Mesendoderm (in vitro differentiated cells): ENCODE results near the gene ARL13A.

Experiments used
- DNase-seq: peaks from one replicate; pipeline ENCODE4 v3.0.0; 2013
- H2AK5ac ChIP-seq: 2 replicates; pipeline ENCODE4 v1.6.1; 2013; ENCODE audit warnings: low read length, inconsistent platforms
- H2BK120ac ChIP-seq: 2 replicates; pipeline ENCODE4 v1.6.1; 2013; ENCODE audit warnings: low read depth, mild to moderate bottlenecking, low read length, moderate library complexity, mixed read lengths
- H2BK15ac ChIP-seq: replicated peaks from 2 replicates; pipeline ENCODE4 v1.6.1; 2013; ENCODE audit warnings: low read depth, mild to moderate bottlenecking, moderate library complexity
- H2BK5ac ChIP-seq: 2 replicates; pipeline ENCODE4 v1.6.1; 2013; ENCODE audit warnings: low read length, inconsistent platforms
- H3K18ac ChIP-seq: 2 replicates; pipeline ENCODE4 v1.6.1; 2013; ENCODE audit warnings: mild to moderate bottlenecking, low read length, mixed read lengths
- H3K23ac ChIP-seq: one replicate; pipeline ENCODE4 v1.6.1; 2013; ENCODE audit warnings: low read length
- H3K27ac ChIP-seq: 2 replicates; pipeline ENCODE4 v1.5.1; 2013; ENCODE audit warnings: low read depth, mild to moderate bottlenecking, inconsistent platforms, low read length, moderate library complexity
- H3K27me3 ChIP-seq: 2 replicates; pipeline ENCODE4 v1.6.1; 2013; ENCODE audit warnings: low read length, control low read depth, mild to moderate bottlenecking, inconsistent platforms; ENCODE audit not compliant: insufficient read depth, poor library complexity
- H3K36me3 ChIP-seq: 2 replicates; pipeline ENCODE4 v1.6.1; 2013; ENCODE audit warnings: low read length, inconsistent platforms; ENCODE audit not compliant: control insufficient read depth, insufficient read depth
- H3K4ac ChIP-seq: one replicate; pipeline ENCODE4 v1.6.1; 2013; ENCODE audit warnings: low read depth, mild to moderate bottlenecking, low read length, moderate library complexity
- H3K4me1 ChIP-seq: 2 replicates; pipeline ENCODE4 v1.6.1; 2013; ENCODE audit warnings: low read depth, low read length, inconsistent platforms; ENCODE audit not compliant: control insufficient read depth
- H3K4me2 ChIP-seq: 2 replicates; pipeline ENCODE4 v1.6.1; 2013; ENCODE audit warnings: low read length
- H3K4me3 ChIP-seq: 2 replicates; pipeline ENCODE4 v1.5.1; 2013; ENCODE audit warnings: mild to moderate bottlenecking, low read length
- H3K56ac ChIP-seq: one replicate; pipeline ENCODE4 v1.6.1; 2013; ENCODE audit warnings: low read length
- H3K79me1 ChIP-seq: 2 replicates; pipeline ENCODE4 v1.6.1; 2013; ENCODE audit warnings: low read length, inconsistent platforms
- H3K79me2 ChIP-seq: 2 replicates; pipeline ENCODE4 v1.6.1; 2013; ENCODE audit warnings: mild to moderate bottlenecking, low read length; ENCODE audit not compliant: control insufficient read depth, insufficient read depth
- H3K9ac ChIP-seq: 2 replicates; pipeline ENCODE4 v1.6.1; 2013; ENCODE audit warnings: low read length, inconsistent platforms
- H4K5ac ChIP-seq: one replicate; pipeline ENCODE4 v1.6.1; 2013; ENCODE audit warnings: low read length
- H4K8ac ChIP-seq: one replicate; pipeline ENCODE4 v1.6.1; 2013; ENCODE audit warnings: low read depth, mild to moderate bottlenecking, control low read depth, low read length, moderate library complexity
- WGBS: extraction: QIAGEN DNeasy Blood & Tissue Kit; methylation state at CpG from one replicate; pipeline ENCODE4 v1.1.7; 2013; ENCODE audit warnings: low lambda C conversion rate, missing lambda C conversion rate; ENCODE audit not compliant: insufficient coverage; ENCODE audit errors: extremely low coverage; 5-methylcytosine and 5-hydroxymethylcytosine counted together

The ARL13A gene

DNA sequence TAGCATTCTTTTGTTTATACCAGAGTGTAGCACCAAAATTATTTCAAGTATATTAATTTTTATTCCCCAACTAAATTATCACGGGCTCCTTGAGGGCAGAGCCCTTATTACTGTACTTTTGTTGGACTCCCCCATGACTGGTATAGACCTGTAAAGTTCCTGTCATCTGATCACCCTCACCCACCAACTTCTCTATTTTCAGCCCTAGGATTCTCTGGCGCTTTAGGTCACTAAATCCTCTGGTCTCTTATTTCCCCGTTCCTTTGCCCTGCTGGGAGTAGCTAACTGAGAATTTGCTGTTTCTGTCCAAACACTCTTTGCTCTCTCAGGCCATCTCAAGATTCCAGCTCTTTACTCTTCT lies 37.6 kb upstream of the ARL13A start:
- Histone ChIP-seq H3K18ac (no peak overlapping the region), H3K4ac (no peak overlapping the region), H2AK5ac (no peak overlapping the region), H2BK5ac (no peak overlapping the region), H3K9ac (no peak overlapping the region), H3K4me2 (no peak overlapping the region), H3K27me3 (no peaks in the 10 kb centered on the region), H4K5ac (no peak overlapping the region), H3K4me3 (no peak overlapping the region), H3K27ac (no peak overlapping the region), H3K79me1 (no peaks in the 10 kb centered on the region), H2BK15ac (no peak overlapping the region), H3K56ac (no peak overlapping the region), H3K23ac (no peak overlapping the region), H3K79me2 (no peaks in the 10 kb centered on the region), H3K4me1 (no peaks in the 10 kb centered on the region), H2BK120ac (no peak overlapping the region), H3K36me3 (no peaks in the 10 kb centered on the region), H4K8ac (no peak overlapping the region)
- WGBS, result no CpG with 5 or more reads among the region's 3 CpGs
- DNase-seq, result no peak

DNA sequence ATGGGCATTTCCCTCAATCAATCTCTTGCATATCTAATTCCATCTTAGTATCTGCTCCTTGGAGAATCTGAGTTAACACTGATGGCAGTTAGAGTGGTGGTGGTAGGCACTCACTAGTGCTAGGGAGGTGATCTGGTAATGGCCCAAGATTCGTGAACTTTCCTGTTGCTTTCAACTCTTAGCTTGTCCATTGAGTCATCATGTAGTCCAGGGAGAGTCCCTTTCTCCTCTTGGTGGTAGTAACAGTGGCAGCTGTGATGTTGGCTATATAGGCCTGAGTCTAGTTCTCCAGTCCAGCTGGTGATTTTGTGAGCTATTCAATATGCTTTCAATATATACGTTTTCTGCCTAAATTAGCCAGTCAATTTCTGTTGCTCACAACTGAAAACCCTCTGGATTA lies 33.7 kb upstream of the ARL13A start:
- no CpG with 5 or more reads among the region's 2 CpGs for WGBS
- Histone ChIP-seq H3K4me2 (no peak overlapping the region), H3K79me2 (no peaks in the 10 kb centered on the region), H3K56ac (no peak overlapping the region), H3K4me3 (no peak overlapping the region), H3K9ac (no peak overlapping the region), H3K18ac (no peak overlapping the region), H3K36me3 (no peaks in the 10 kb centered on the region), H3K4me1 (no peaks in the 10 kb centered on the region), H3K27ac (no peak overlapping the region), H4K8ac (no peak overlapping the region), H2AK5ac (no peak overlapping the region), H2BK15ac (no peak overlapping the region), H4K5ac (no peak overlapping the region), H2BK120ac (no peak overlapping the region), H3K4ac (no peak overlapping the region), H2BK5ac (no peak overlapping the region), H3K79me1 (no peaks in the 10 kb centered on the region), H3K23ac (no peak overlapping the region), H3K27me3 (no peaks in the 10 kb centered on the region)
- DNase-seq, result no peak

DNA sequence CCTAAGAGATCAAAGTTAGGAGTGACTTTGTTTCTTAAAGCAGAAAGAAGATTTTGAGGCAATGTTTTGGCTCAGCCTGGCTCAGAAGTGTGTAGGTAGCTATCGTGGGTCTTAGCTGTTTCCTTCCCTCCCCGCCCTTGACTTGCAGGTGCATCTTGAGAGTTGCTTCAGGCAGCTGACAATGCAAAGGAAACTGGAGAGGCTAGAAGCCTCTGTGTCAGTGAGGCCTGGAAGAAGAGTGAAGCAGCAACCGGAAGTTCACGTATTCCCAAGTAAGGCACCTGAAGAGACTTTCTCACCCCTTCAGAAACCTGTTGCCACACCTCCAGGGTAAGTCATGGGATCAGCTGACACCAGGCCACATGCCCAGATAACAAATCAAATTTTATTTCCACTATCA lies 30.2 kb upstream of the ARL13A start:
- DNase-seq, result no peak
- Histone ChIP-seq H3K18ac (no peak overlapping the region), H3K4me3 (no peak overlapping the region), H2BK120ac (no peak overlapping the region), H3K36me3 (no peaks in the 10 kb centered on the region), H3K79me1 (no peaks in the 10 kb centered on the region), H3K4ac (no peak overlapping the region), H3K9ac (no peak overlapping the region), H3K4me2 (no peak overlapping the region), H2AK5ac (no peak overlapping the region), H3K4me1 (no peaks in the 10 kb centered on the region), H3K79me2 (no peaks in the 10 kb centered on the region), H4K8ac (no peak overlapping the region), H3K23ac (no peak overlapping the region), H3K27me3 (no peaks in the 10 kb centered on the region), H3K27ac (no peak overlapping the region), H2BK5ac (no peak overlapping the region), H3K56ac (no peak overlapping the region), H4K5ac (no peak overlapping the region), H2BK15ac (no peak overlapping the region)
- WGBS, result no CpG with 5 or more reads among the region's 4 CpGs

DNA sequence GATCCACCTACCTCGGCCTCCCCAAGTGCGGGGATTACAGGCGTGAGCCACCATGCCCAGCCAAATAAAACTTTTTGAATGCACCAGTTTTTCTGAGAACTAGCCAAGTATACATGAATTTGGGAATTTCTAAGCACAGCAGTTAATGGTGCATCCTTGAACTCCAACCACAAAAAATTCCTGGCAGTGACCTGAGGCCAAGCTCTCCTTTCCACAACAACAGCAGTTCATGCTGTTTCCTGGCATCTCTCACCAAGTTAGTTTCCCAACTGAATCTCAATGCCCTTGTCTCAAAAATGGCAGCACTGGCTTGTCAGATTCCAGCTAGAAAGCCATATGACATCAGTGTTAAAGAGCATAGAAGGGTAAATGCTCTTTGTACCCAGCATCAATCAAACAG lies 24.9 kb upstream of the ARL13A start:
- Histone ChIP-seq H3K56ac (no peak overlapping the region), H3K18ac (no peak overlapping the region), H2BK15ac (no peak overlapping the region), H3K36me3 (no peaks in the 10 kb centered on the region), H3K79me2 (no peaks in the 10 kb centered on the region), H3K23ac (no peak overlapping the region), H3K4me1 (no peaks in the 10 kb centered on the region), H2BK5ac (no peak overlapping the region), H4K5ac (no peak overlapping the region), H3K9ac (no peak overlapping the region), H3K4ac (no peak overlapping the region), H4K8ac (no peak overlapping the region), H3K4me2 (no peak overlapping the region), H3K27ac (no peak overlapping the region), H2BK120ac (no peak overlapping the region), H3K79me1 (no peaks in the 10 kb centered on the region), H3K4me3 (no peak overlapping the region), H2AK5ac (no peak overlapping the region), H3K27me3 (no peaks in the 10 kb centered on the region)
- DNase-seq, result no peak
- WGBS, result no CpG with 5 or more reads among the region's 3 CpGs

DNA sequence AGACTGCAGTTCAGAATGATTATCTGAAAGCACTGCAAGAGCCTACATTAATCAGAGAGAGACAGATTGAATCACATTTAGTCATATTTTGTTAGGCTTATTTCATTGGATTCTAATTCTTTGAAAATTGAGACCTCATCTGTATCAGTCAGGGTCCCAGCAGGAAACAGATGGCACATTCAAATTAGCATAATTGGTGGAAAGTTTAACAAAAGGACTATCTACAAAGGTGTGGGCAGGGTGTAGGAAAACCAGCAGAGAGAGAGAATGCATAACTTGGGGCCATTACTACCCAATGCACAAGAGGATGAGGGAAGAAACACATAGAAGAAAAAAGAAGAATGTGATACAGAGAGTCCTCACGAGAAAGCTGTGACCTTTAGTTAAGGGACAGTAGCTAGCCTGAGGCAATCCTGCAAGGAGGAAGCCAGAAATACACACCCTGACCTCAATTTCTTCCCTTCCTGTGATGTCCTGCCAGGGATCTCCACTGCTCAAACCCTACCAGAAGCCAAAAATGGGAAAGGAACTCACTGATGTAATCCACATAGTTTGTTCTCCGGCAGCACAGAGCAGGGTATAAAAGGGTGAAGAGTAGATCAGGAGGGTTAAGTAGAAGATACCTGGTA lies 23.1 kb upstream of the ARL13A start:
- H2AK5ac ChIP-seq, result no peak overlapping the region
- no peak overlapping the region for H3K27ac ChIP-seq
- H2BK15ac ChIP-seq, result no peak overlapping the region
- no peaks in the 10 kb centered on the region for H3K79me1 ChIP-seq
- no peak overlapping the region for H2BK120ac ChIP-seq
- H3K79me2 ChIP-seq, result no peaks in the 10 kb centered on the region
- H3K56ac ChIP-seq, result no peak overlapping the region
- no peak overlapping the region for H4K8ac ChIP-seq
- no CpG with 5 or more reads among the region's 2 CpGs for WGBS
- no peak overlapping the region for H3K18ac ChIP-seq
- H3K4ac ChIP-seq, result no peak overlapping the region
- no peak overlapping the region for H3K9ac ChIP-seq
- H4K5ac ChIP-seq, result no peak overlapping the region
- no peak overlapping the region for H2BK5ac ChIP-seq
- peak; percentile 28 for DNase-seq
- H3K4me3 ChIP-seq, result no peak overlapping the region
- no peaks in the 10 kb centered on the region for H3K4me1 ChIP-seq
- H3K23ac ChIP-seq, result no peak overlapping the region
- H3K36me3 ChIP-seq, result no peaks in the 10 kb centered on the region
- H3K4me2 ChIP-seq, result no peak overlapping the region
- no peaks in the 10 kb centered on the region for H3K27me3 ChIP-seq

DNA sequence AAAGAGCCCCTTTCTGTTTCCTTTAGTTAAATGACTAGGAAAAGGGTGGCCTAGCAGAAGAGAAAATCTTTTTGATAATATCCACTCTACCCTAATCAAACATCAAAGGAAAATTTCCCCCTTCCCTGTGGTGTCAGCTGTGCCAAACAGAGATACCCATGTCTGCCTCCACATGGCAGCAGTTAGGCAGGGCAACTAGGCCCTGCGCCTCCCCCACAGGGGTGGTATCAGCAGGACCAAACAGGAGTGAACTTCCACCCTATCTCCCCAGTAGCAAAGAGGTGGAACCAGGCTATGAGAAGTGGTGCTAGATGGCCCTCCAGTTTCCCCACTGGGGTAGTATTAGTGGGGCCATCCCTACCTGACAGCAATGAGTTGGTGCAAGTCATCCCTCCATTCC lies 21.0 kb upstream of the ARL13A start:
- H3K4me2 ChIP-seq, result no peak overlapping the region
- H2BK15ac ChIP-seq, result no peak overlapping the region
- no CpG with 5 or more reads among the region's 1 CpG for WGBS
- H2BK120ac ChIP-seq, result no peak overlapping the region
- H3K23ac ChIP-seq, result no peak overlapping the region
- H3K79me1 ChIP-seq, result no peaks in the 10 kb centered on the region
- no peak overlapping the region for H3K27ac ChIP-seq
- no peak overlapping the region for H3K4me3 ChIP-seq
- no peaks in the 10 kb centered on the region for H3K36me3 ChIP-seq
- H3K4ac ChIP-seq, result no peak overlapping the region
- H2AK5ac ChIP-seq, result no peak overlapping the region
- no peak overlapping the region for H4K8ac ChIP-seq
- H3K9ac ChIP-seq, result no peak overlapping the region
- H3K79me2 ChIP-seq, result no peaks in the 10 kb centered on the region
- H3K4me1 ChIP-seq, result no peaks in the 10 kb centered on the region
- H3K56ac ChIP-seq, result no peak overlapping the region
- no peak overlapping the region for H4K5ac ChIP-seq
- no peak overlapping the region for H2BK5ac ChIP-seq
- no peak overlapping the region for H3K18ac ChIP-seq
- no peak for DNase-seq
- no peaks in the 10 kb centered on the region for H3K27me3 ChIP-seq
